ENCODE measurements around the gene RTBDN.

Gene RTBDN

DNA sequence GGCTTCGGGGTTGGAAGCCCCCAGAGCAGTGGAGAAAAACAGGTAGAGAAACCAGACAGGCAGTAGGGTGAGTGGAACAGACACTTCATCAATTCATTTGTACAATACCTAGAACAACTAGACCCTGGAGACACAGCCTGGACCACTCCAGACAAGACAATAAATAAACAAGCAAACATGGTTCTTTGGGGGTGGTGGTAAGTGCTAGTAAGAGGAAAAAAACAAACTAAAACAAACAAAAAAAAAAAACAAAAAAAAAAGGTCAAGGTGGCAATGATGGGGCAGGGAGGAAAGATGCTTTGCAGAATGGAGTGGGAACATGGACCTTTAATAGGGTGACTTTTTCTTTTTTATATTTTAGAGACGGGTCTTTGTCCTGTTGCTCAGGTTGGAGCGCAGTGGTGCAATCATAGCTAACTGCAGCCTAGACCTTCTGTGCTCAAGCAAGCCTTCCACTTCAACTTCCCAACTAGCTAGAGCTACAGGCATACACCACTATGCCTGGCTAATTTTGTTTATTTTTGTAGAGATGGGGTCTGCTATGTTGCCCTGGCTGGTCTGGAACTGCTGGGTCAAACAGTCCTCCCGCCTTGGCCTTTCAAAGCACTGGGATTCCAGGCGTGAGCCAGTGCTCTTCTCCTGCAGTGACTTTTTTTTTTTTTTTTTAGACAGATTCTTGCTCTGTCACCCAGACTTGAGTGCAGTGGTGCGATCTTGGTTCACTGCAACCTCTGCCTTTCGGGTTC lies 40.0 kb downstream of the RTBDN start:
- Histone ChIP-seq H3K9me3 (ENCODE audit: low read length) (no peaks in the 10 kb centered on the region), H3K36me3 (ENCODE audit: insufficient read depth, low read length) (peaks cover 9% of the 10 kb centered on the region), H3K4me3 (ENCODE audit: low read depth in 1 of 2, low read length in 2 of 2) (peak overlapping the region; percentile 82 to 90), H3K27me3 (ENCODE audit: control insufficient read depth in 1 of 2, insufficient read depth in 2 of 2, low read length in 2 of 2) (no peaks in the 10 kb centered on the region), H3K27ac (ENCODE audit: low read depth, low read length) (peak overlapping the region; percentile 99), H3K4me1 (ENCODE audit: insufficient read depth, low read length) (peaks cover 16% of the 10 kb centered on the region), H3K9ac (ENCODE audit: low read length) (peak overlapping the region; percentile 56)

DNA sequence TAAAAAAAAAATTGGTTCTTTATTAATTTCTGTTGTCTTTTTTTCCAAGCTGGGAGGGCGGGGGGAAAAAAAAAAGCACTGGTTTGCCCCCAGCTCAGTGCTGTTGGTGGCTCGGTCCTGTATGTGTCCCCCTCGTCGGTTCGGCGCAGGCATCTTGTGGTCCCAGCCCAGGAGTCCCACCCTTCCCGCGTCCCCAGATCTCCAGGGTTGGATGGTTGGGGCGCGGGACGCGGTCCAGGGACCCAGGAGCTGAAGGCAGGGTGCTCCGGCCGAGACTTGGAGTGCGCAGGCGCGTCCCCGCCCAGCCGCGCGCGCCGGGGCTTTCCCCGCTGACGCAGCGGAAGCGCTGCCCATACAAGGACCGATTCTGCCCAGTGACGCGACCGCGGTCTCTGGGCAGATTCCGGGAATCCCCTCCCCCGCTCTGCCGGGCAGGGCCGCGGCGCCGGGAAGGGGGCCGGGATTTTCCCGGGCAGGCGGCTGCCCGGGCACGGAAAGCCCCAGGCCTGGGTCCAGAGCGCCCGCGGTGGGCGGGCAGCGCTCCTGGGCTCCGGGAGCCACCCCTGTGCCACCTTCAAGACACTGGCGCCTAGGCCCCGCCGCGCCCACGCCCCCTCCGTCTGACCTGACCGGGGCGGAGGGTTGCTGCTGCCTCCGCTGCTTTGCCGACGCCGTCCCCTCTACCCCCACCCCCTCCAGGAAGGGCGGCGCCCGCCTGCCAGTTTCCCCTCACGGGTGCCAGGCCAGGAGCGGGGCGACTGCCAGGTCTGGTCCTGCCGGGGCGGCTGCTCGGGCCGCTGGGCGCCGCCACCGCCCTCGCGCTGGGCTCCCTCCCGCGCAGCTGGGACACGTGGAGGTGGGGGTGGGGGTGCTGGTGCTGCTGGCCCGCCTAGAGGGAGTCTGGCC lies 40.8 kb downstream of the RTBDN start:
- Histone ChIP-seq H3K4me3 (ENCODE audit: low read depth in 1 of 2, low read length in 2 of 2) (peak overlapping the region; percentile 82 to 90), H3K27ac (ENCODE audit: low read depth, low read length) (peak overlapping the region; percentile 99), H3K4me1 (ENCODE audit: insufficient read depth, low read length) (peaks cover 24% of the 10 kb centered on the region), H3K9ac (ENCODE audit: low read length) (peak overlapping the region; percentile 99), H3K36me3 (ENCODE audit: insufficient read depth, low read length) (peaks cover 7% of the 10 kb centered on the region), H3K27me3 (ENCODE audit: control insufficient read depth in 1 of 2, insufficient read depth in 2 of 2, low read length in 2 of 2) (no peaks in the 10 kb centered on the region), H3K9me3 (ENCODE audit: low read length) (no peaks in the 10 kb centered on the region)

DNA sequence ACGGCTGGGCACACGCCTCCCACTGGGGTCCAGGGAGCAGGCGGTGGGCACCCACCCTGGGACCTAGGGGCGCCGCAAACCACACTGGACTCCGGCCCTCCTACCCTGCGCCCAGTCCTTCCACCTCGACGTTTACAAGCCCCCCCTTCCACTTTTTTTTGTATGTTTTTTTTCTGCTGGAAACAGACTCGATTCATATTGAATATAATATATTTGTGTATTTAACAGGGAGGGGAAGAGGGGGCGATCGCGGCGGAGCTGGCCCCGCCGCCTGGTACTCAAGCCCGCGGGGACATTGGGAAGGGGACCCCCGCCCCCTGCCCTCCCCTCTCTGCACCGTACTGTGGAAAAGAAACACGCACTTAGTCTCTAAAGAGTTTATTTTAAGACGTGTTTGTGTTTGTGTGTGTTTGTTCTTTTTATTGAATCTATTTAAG lies 41.5 kb downstream of the RTBDN start:
- Histone ChIP-seq H3K9ac (ENCODE audit: low read length) (peak overlapping the region; percentile 99), H3K4me1 (ENCODE audit: insufficient read depth, low read length) (peaks cover 31% of the 10 kb centered on the region), H3K9me3 (ENCODE audit: low read length) (no peaks in the 10 kb centered on the region), H3K4me3 (ENCODE audit: low read depth in 1 of 2, low read length in 2 of 2) (peak overlapping the region; percentile 82 to 90), H3K27ac (ENCODE audit: low read depth, low read length) (peak overlapping the region; percentile 99), H3K27me3 (ENCODE audit: control insufficient read depth in 1 of 2, insufficient read depth in 2 of 2, low read length in 2 of 2) (no peaks in the 10 kb centered on the region), H3K36me3 (ENCODE audit: insufficient read depth, low read length) (peaks cover 7% of the 10 kb centered on the region)

DNA sequence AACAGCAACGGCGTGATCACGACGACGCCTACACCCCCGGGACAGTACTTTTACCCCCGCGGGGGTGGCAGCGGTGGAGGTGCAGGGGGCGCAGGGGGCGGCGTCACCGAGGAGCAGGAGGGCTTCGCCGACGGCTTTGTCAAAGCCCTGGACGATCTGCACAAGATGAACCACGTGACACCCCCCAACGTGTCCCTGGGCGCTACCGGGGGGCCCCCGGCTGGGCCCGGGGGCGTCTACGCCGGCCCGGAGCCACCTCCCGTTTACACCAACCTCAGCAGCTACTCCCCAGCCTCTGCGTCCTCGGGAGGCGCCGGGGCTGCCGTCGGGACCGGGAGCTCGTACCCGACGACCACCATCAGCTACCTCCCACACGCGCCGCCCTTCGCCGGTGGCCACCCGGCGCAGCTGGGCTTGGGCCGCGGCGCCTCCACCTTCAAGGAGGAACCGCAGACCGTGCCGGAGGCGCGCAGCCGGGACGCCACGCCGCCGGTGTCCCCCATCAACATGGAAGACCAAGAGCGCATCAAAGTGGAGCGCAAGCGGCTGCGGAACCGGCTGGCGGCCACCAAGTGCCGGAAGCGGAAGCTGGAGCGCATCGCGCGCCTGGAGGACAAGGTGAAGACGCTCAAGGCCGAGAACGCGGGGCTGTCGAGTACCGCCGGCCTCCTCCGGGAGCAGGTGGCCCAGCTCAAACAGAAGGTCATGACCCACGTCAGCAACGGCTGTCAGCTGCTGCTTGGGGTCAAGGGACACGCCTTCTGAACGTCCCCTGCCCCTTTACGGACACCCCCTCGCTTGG lies 42.1 kb downstream of the RTBDN start:
- Histone ChIP-seq H3K4me1 (ENCODE audit: insufficient read depth, low read length) (peaks cover 36% of the 10 kb centered on the region), H3K27ac (ENCODE audit: low read depth, low read length) (peak overlapping the region; percentile 99), H3K4me3 (ENCODE audit: low read depth in 1 of 2, low read length in 2 of 2) (peak overlapping the region; percentile 82 to 90), H3K9ac (ENCODE audit: low read length) (peak overlapping the region; percentile 99), H3K27me3 (ENCODE audit: control insufficient read depth in 1 of 2, insufficient read depth in 2 of 2, low read length in 2 of 2) (no peaks in the 10 kb centered on the region), H3K36me3 (ENCODE audit: insufficient read depth, low read length) (peaks cover 6% of the 10 kb centered on the region), H3K9me3 (ENCODE audit: low read length) (no peaks in the 10 kb centered on the region)

DNA sequence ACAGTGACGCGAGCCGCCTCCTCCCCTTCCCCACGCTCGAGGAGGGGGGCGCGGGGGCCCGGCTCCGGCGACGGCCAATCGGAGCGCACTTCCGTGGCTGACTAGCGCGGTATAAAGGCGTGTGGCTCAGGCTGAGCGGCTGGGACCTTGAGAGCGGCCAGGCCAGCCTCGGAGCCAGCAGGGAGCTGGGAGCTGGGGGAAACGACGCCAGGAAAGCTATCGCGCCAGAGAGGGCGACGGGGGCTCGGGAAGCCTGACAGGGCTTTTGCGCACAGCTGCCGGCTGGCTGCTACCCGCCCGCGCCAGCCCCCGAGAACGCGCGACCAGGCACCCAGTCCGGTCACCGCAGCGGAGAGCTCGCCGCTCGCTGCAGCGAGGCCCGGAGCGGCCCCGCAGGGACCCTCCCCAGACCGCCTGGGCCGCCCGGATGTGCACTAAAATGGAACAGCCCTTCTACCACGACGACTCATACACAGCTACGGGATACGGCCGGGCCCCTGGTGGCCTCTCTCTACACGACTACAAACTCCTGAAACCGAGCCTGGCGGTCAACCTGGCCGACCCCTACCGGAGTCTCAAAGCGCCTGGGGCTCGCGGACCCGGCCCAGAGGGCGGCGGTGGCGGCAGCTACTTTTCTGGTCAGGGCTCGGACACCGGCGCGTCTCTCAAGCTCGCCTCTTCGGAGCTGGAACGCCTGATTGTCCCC lies 42.9 kb downstream of the RTBDN start, which contains the start of gene JUNB:
Gene JUNB (plus strand): TSS at position 142 of the 706 bp plus-strand sequence. CDS start 286 bp downstream, at position 428.
- Histone ChIP-seq H3K4me1 (ENCODE audit: insufficient read depth, low read length) (peaks cover 36% of the 10 kb centered on the region), H3K27me3 (ENCODE audit: control insufficient read depth in 1 of 2, insufficient read depth in 2 of 2, low read length in 2 of 2) (no peaks in the 10 kb centered on the region), H3K9ac (ENCODE audit: low read length) (peak within 1 kb of the TSS; percentile 99), H3K36me3 (ENCODE audit: insufficient read depth, low read length) (no peaks in the 10 kb centered on the region), H3K27ac (ENCODE audit: low read depth, low read length) (peak within 1 kb of the TSS; percentile 99), H3K4me3 (ENCODE audit: low read depth in 1 of 2, low read length in 2 of 2) (peak within 1 kb of the TSS; percentile 82 to 90), H3K9me3 (ENCODE audit: low read length) (no peaks in the 10 kb centered on the region)

DNA sequence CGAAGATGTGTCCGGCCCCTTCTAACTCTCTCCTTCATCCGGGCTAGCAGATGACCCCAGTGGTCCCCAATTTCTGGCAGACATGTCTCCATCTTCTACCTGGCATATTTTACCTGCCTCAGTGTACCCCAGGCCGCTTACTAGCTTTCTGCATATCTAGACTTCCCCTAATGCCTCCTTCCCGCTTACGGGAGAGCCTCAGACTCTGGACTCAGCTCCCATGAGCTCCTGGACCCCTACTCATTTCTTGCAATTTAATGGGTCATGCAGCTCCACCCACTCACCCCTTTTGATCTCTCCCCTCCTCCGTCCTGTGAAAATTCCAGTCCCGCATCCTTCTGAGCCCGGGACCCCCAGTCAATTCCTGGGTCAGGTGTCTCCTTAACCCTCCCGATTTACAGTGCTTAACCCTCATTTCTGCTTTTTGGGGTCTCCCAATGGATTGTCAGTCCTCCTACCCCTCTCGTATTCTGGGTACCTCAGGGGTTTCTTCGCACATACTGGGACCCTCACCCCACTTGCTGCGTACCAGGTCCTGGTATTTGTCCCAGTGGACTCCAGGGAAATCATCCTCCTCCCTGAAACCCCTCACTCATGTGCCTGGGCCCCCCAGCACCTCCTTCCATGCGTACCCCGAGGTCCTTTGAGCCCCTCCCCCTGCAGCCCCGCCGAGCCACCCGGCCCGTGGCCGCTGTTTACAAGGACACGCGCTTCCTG lies 43.6 kb downstream of the RTBDN start:
- H3K4me1 ChIP-seq (ENCODE audit: insufficient read depth, low read length) = peaks cover 29% of the 10 kb centered on the region

DNA sequence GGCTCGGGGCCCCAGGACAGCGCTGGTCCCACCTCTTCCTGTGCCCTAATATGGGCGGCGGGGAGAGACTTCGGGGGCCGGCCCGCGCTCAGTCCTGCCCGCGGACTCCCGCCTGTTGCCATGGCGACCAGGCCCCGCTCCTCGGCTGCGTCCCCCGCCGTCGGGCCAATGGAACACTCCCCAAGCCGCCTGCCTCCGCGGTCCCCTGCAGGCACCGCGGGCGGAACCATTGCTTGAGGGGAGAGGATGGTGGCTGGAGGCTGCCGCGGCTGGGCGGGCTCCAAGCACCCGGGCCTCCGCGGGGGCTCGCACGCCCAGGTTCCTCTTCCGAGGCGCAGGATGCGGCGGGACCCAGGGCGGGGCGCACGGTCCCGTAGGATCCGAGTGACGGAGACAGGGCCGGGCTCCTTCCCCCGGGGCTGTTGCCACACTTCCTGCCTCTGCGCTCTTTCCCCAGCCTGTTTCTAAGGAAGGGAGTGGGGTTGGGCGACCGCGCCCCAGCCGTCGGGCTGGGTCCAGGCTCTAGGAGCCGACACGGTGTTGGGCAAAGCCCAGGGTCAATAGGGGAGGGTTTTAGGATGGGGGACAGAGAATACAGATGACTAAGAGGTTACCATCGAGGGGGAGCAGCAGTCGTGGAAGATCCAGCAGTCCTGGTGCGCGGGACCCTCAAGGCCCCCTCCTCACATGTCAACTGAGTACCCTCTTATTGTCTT lies 44.3 kb downstream of the RTBDN start:
- peak overlapping the region; percentile 60 to 75 for H3K4me3 ChIP-seq (ENCODE audit: low read depth in 1 of 2, low read length in 2 of 2)
- H3K36me3 ChIP-seq (ENCODE audit: insufficient read depth, low read length) = no peaks in the 10 kb centered on the region
- H3K4me1 ChIP-seq (ENCODE audit: insufficient read depth, low read length) = peaks cover 27% of the 10 kb centered on the region
- no peaks in the 10 kb centered on the region for H3K9me3 ChIP-seq (ENCODE audit: low read length)
- peak overlapping the region; percentile 99 for H3K27ac ChIP-seq (ENCODE audit: low read depth, low read length)
- no peaks in the 10 kb centered on the region for H3K27me3 ChIP-seq (ENCODE audit: control insufficient read depth in 1 of 2, insufficient read depth in 2 of 2, low read length in 2 of 2)
- peak overlapping the region; percentile 85 for H3K9ac ChIP-seq (ENCODE audit: low read length)

More for the DNA sequence above, 43.6 kb downstream of the RTBDN start:
- Histone ChIP-seq H3K27me3 (ENCODE audit: control insufficient read depth in 1 of 2, insufficient read depth in 2 of 2, low read length in 2 of 2) (no peaks in the 10 kb centered on the region), H3K4me3 (ENCODE audit: low read depth in 1 of 2, low read length in 2 of 2) (peak overlapping the region; percentile 60 to 75), H3K36me3 (ENCODE audit: insufficient read depth, low read length) (no peaks in the 10 kb centered on the region), H3K9ac (ENCODE audit: low read length) (peak overlapping the region; percentile 85), H3K9me3 (ENCODE audit: low read length) (no peaks in the 10 kb centered on the region), H3K27ac (ENCODE audit: low read depth, low read length) (peak overlapping the region; percentile 99)

DNA sequence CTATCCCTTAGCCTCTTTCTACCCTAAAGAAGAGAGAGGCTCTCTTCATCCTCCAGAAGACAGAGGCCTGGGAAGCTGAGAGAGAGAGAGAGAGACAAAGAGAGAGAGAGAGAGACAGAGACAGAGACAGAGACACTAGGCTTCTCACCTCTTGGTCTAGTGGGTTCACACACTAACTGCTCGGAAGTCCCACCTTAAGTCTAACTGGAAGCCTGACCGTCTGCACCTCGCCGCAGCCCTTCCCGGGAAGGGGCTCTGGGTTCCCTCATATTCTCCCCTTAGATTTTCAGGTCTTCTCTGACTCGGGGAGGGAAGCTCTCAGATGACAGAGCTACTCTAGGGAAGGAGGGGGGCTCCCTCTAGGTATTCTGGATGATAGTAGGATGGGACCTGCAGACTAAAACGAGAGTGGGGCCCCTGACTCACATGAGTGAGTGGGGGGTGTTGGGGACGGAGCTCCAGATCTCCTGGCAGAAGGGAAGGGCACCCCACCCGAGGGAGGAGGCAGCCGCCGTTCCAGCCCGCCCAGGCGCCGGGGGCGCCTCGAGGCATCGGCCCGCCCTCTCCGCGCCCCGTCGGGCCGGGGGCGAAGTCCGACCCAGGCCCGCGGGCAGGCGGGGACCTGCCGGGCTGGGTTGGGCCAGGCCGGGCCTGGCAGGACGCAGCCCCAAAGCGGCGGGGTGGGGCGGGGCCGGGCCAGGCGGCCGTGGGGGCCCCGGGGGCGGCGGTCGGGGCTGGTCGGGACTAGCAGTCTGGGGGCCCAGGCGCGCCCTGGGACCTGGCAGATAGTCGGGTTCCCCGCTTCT lies 45.1 kb downstream of the RTBDN start:
- Histone ChIP-seq H3K9me3 (ENCODE audit: low read length) (no peaks in the 10 kb centered on the region), H3K4me1 (ENCODE audit: insufficient read depth, low read length) (peaks cover 27% of the 10 kb centered on the region), H3K9ac (ENCODE audit: low read length) (peak overlapping the region; percentile 87)

DNA sequence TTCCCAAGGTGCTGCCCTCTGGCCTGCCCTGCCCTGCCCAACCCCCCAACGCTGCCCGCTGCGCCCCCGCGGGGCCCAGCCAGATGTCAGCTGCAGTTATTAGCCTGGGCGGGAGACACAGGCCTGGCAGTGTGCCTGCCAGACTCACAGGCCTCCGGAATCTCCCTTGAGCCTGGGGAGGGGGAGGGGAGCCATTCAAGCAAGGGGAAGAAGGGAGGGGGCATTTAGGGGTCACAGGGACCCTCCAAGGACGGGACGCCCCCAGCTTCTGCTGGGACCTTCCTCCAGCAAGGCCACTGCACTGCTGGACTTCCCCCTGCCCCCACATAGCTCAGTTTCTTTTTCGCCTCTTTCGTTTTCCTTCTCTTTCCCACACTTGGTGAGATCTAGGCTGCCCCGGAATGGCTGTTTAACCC lies 45.7 kb downstream of the RTBDN start:
- peak overlapping the region; percentile 97 for H3K27ac ChIP-seq (ENCODE audit: low read depth, low read length)
- no peaks in the 10 kb centered on the region for H3K9me3 ChIP-seq (ENCODE audit: low read length)
- H3K36me3 ChIP-seq (ENCODE audit: insufficient read depth, low read length) = no peaks in the 10 kb centered on the region
- no peaks in the 10 kb centered on the region for H3K27me3 ChIP-seq (ENCODE audit: control insufficient read depth in 1 of 2, insufficient read depth in 2 of 2, low read length in 2 of 2)
- H3K9ac ChIP-seq (ENCODE audit: low read length) = peak overlapping the region; percentile 87
- peaks cover 28% of the 10 kb centered on the region for H3K4me1 ChIP-seq (ENCODE audit: insufficient read depth, low read length)
- peak overlapping the region in 1 of 2 donors; percentile 70 for H3K4me3 ChIP-seq (ENCODE audit: low read depth in 1 of 2, low read length in 2 of 2)

More for the DNA sequence above, 45.1 kb downstream of the RTBDN start:
- Histone ChIP-seq H3K4me3 (ENCODE audit: low read depth in 1 of 2, low read length in 2 of 2) (peak overlapping the region; percentile 41 to 70), H3K27ac (ENCODE audit: low read depth, low read length) (peak overlapping the region; percentile 99), H3K36me3 (ENCODE audit: insufficient read depth, low read length) (no peaks in the 10 kb centered on the region), H3K27me3 (ENCODE audit: control insufficient read depth in 1 of 2, insufficient read depth in 2 of 2, low read length in 2 of 2) (no peaks in the 10 kb centered on the region)

All from muscle layer of colon (tissue), 2 donors.